ENCODE measurements around the gene CYP4V2.

DNA sequence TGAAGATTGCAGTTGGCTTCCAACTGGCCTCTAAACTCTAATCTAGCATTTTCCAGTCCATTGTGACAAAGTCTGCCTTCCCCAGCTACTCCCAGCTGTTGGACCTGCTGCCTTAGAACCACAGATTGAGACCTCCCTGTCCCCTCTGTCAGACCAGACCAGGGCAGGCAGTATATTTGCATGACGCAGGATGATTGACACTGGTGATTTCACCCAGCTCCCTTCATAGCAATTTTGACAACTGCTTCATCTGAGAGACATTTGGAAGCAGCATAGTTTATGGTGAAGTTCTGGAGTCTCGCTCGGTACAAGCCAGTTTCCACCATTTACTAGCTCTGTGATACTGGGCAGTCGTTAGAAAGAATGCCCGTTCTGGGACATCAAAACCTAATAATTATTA lies 2.5 kb downstream of the CYP4V2 start:
- TF ChIP-seq POLR2AphosphoS5 (IDR thresholded peaks at IDR 0.05) (no peak), RAD21 (conservative IDR thresholded peaks at IDR 0.05) (no peak)
- TF ChIP-seq, protein P1, sequence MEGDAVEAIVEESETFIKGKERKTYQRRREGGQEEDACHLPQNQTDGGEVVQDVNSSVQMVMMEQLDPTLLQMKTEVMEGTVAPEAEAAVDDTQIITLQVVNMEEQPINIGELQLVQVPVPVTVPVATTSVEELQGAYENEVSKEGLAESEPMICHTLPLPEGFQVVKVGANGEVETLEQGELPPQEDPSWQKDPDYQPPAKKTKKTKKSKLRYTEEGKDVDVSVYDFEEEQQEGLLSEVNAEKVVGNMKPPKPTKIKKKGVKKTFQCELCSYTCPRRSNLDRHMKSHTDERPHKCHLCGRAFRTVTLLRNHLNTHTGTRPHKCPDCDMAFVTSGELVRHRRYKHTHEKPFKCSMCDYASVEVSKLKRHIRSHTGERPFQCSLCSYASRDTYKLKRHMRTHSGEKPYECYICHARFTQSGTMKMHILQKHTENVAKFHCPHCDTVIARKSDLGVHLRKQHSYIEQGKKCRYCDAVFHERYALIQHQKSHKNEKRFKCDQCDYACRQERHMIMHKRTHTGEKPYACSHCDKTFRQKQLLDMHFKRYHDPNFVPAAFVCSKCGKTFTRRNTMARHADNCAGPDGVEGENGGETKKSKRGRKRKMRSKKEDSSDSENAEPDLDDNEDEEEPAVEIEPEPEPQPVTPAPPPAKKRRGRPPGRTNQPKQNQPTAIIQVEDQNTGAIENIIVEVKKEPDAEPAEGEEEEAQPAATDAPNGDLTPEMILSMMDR (IDR thresholded peaks at IDR 0.05; ENCODE audit: poor library complexity, severe bottlenecking): no peak
